ENCODE data around the gene STX16.

STX16 gene

GRCh38 chr20:58697201-58697866, 46.3 kb downstream of the STX16 start:
- DNase-seq (ENCODE audit: low read depth in 3 of 3): no peak

- no peak for DNase-seq (ENCODE audit: low read depth in 3 of 3)
Measured at GRCh38 chr20:58697867-58698703, 47.0 kb downstream of the STX16 start.

- DNase-seq (ENCODE audit: low read depth in 3 of 3): no peak
Measured at GRCh38 chr20:58698741-58699622, 47.9 kb downstream of the STX16 start.

GRCh38 chr20:58699623-58700107, 48.6 kb downstream of the STX16 start:
- no peak for DNase-seq (ENCODE audit: low read depth in 3 of 3)

GRCh38 chr20:58700121-58700821, 49.2 kb downstream of the STX16 start:
- no peak for DNase-seq (ENCODE audit: low read depth in 3 of 3)

GRCh38 chr20:58700823-58701222, 49.7 kb downstream of the STX16 start:
- DNase-seq (ENCODE audit: low read depth in 3 of 3): no peak

- no peak for DNase-seq (ENCODE audit: low read depth in 3 of 3)
Measured at GRCh38 chr20:58701431-58702160, 50.5 kb downstream of the STX16 start.

GRCh38 chr20:58702161-58702510, 51.1 kb downstream of the STX16 start:
- DNase-seq (ENCODE audit: low read depth in 3 of 3): no peak

GRCh38 chr20:58702859-58703648, 52.0 kb downstream of the STX16 start:
- DNase-seq (ENCODE audit: low read depth in 3 of 3): no peak

- no peak for DNase-seq (ENCODE audit: low read depth in 3 of 3)
Measured at GRCh38 chr20:58703765-58704371, 52.8 kb downstream of the STX16 start.

- DNase-seq (ENCODE audit: low read depth in 3 of 3): no peak
Measured at GRCh38 chr20:58705208-58705926, 54.3 kb downstream of the STX16 start.

- no peak for DNase-seq (ENCODE audit: low read depth in 3 of 3)
Measured at GRCh38 chr20:58706150-58706892, 55.2 kb downstream of the STX16 start.

- no peak for DNase-seq (ENCODE audit: low read depth in 3 of 3)
Measured at GRCh38 chr20:58706975-58707681, 56.0 kb downstream of the STX16 start.

GRCh38 chr20:58707770-58708169, 56.7 kb downstream of the STX16 start:
- DNase-seq (ENCODE audit: low read depth in 3 of 3): no peak

- DNase-seq (ENCODE audit: low read depth in 3 of 3): no peak
Measured at GRCh38 chr20:58708246-58708931, 57.3 kb downstream of the STX16 start.

- no peak for DNase-seq (ENCODE audit: low read depth in 3 of 3)
Measured at GRCh38 chr20:58709013-58709702, 58.1 kb downstream of the STX16 start.
